ENCODE results near the gene CNNM1. TPM values are rescaled to one million over a fixed set of nuclear protein-coding genes. Genes with fewer than 3 reads are reported as not detected.

CNNM1 gene
- total RNA-seq, 2 experiments from 2014 or later = not detected

GRCh38 chr10:99430116-99430450, 100.9 kb downstream of the CNNM1 start:
- peak overlapping the region; percentile 92 for H2AFZ ChIP-seq (ENCODE audit: low read length)
- ChIA-PET CTCF (ENCODE audit: unreplicated experiment) (no interaction called here), POLR2A (interaction anchor here (1.0 to 1.8 kb wide), 4 partner anchors 11 to 309 kb away, joined by 3 to 7 read pairs (median 5); no protein-coding TSS in a partner anchor)
- peak overlapping the region; percentile 87 for H3K4me2 ChIP-seq (ENCODE audit: low read length)
- TSS peak; percentile 67 for BruUV-seq (replicated peaks)
- H3K27ac ChIP-seq (ENCODE audit: low read depth, low read length, poor library complexity, severe bottlenecking) = peak overlapping the region; percentile 61
- TF ChIP-seq, protein P1, sequence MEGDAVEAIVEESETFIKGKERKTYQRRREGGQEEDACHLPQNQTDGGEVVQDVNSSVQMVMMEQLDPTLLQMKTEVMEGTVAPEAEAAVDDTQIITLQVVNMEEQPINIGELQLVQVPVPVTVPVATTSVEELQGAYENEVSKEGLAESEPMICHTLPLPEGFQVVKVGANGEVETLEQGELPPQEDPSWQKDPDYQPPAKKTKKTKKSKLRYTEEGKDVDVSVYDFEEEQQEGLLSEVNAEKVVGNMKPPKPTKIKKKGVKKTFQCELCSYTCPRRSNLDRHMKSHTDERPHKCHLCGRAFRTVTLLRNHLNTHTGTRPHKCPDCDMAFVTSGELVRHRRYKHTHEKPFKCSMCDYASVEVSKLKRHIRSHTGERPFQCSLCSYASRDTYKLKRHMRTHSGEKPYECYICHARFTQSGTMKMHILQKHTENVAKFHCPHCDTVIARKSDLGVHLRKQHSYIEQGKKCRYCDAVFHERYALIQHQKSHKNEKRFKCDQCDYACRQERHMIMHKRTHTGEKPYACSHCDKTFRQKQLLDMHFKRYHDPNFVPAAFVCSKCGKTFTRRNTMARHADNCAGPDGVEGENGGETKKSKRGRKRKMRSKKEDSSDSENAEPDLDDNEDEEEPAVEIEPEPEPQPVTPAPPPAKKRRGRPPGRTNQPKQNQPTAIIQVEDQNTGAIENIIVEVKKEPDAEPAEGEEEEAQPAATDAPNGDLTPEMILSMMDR (conservative IDR thresholded peaks at IDR 0.05; ENCODE audit: low read length) = no peak
- TF ChIP-seq EZH2phosphoT487 (IDR thresholded peaks at IDR 0.05; ENCODE audit: borderline replicate concordance, low read depth, low read length) = no peak
- peaks cover 33% of the 10 kb centered on the region; the same call in 1 of the 2 replicates for H3K79me2 ChIP-seq (ENCODE audit: insufficient read depth, low read depth, low read length)
- no peaks in the 10 kb centered on the region for H3K9me3 ChIP-seq (ENCODE audit: low read length)
- peaks cover 14% of the 10 kb centered on the region for H3K4me1 ChIP-seq (ENCODE audit: insufficient read depth, low read length, poor library complexity, severe bottlenecking)
- H3K4me3 ChIP-seq (ENCODE audit: low read depth, low read length, poor library complexity, severe bottlenecking) = peak overlapping the region; percentile 96
- no peaks in the 10 kb centered on the region for H3K9me2 ChIP-seq (ENCODE audit: insufficient read depth, low read length)
- peaks cover 12% of the 10 kb centered on the region; the same call in 1 of the 2 replicates for H3K36me3 ChIP-seq (ENCODE audit: insufficient read depth, low read length)
- intact Hi-C loops (cut with micrococcal nuclease; ENCODE audit: unreplicated experiment) = loop anchor here (2.0 to 10.0 kb wide), 4 partner anchors 37 to 305 kb away; partner anchors contain the start of genes COX15, CUTC and SLC25A28
- peak; percentile 43 for DNase-seq (ENCODE audit: low spot score)
- 0 out of 2 replicates have a peak, but pooled peaks cover 7% of the 10 kb centered on the region for H4K20me1 ChIP-seq (ENCODE audit: insufficient read depth, low read length)

- intact Hi-C loops (cut with micrococcal nuclease; ENCODE audit: unreplicated experiment) = loop anchor here (2.0 to 10.0 kb wide), 4 partner anchors 38 to 304 kb away; partner anchors contain the start of genes COX15, CUTC and SLC25A28
- H3K79me2 ChIP-seq (ENCODE audit: insufficient read depth, low read depth, low read length) = peaks cover 33% of the 10 kb centered on the region; the same call in 1 of the 2 replicates
- H3K36me3 ChIP-seq (ENCODE audit: insufficient read depth, low read length) = peaks cover 7% of the 10 kb centered on the region; the same call in 1 of the 2 replicates
- DNase-seq (ENCODE audit: low spot score) = peak; percentile 98
- peak within 1 kb of the TSS; percentile 61 for H3K27ac ChIP-seq (ENCODE audit: low read depth, low read length, poor library complexity, severe bottlenecking)
- peaks cover 7% of the 10 kb centered on the region; the same call in 1 of the 2 replicates for H4K20me1 ChIP-seq (ENCODE audit: insufficient read depth, low read length)
- H3K4me1 ChIP-seq (ENCODE audit: insufficient read depth, low read length, poor library complexity, severe bottlenecking) = peaks cover 14% of the 10 kb centered on the region
- ChIA-PET CTCF (ENCODE audit: unreplicated experiment) (interaction anchor here (0.5 kb wide), 1 partner anchor 189 kb away, joined by 3 read pairs; no protein-coding TSS in a partner anchor), POLR2A (interaction anchor here (1.0 to 1.8 kb wide), 4 partner anchors 12 to 309 kb away, joined by 3 to 7 read pairs (median 5); no protein-coding TSS in a partner anchor)
- H3K9me3 ChIP-seq (ENCODE audit: low read length) = no peaks in the 10 kb centered on the region
- peak within 1 kb of the TSS; percentile 92 for H2AFZ ChIP-seq (ENCODE audit: low read length)
- TF ChIP-seq EZH2phosphoT487 (IDR thresholded peaks at IDR 0.05; ENCODE audit: borderline replicate concordance, low read depth, low read length) = no peak
- TF ChIP-seq, protein P1 (conservative IDR thresholded peaks at IDR 0.05; ENCODE audit: low read length) = no peak
- no peaks in the 10 kb centered on the region for H3K9me2 ChIP-seq (ENCODE audit: insufficient read depth, low read length)
- H3K4me2 ChIP-seq (ENCODE audit: low read length) = peak within 1 kb of the TSS; percentile 98
- BruUV-seq (replicated peaks) = no TSS peak
- H3K4me3 ChIP-seq (ENCODE audit: low read depth, low read length, poor library complexity, severe bottlenecking) = peak within 1 kb of the TSS; percentile 96
Measured at GRCh38 chr10:99430451-99431189, 101.5 kb downstream of the CNNM1 start, which contains the start of gene GOT1. TSS of gene GOT1 (minus strand) at chr10:99430624. CDS start at chr10:99430565, 59 bp downstream.
